MM.1S (cell line): ENCODE measurements around the gene NDUFB8.

ENCODE experiments used
- DNase-seq: peaks from one replicate; pipeline ENCODE4 v3.0.0-alpha.2; 2015
- H2AFZ ChIP-seq: fragments of 300-600 bp; sonication (generic); 2 replicates; pipeline ENCODE4 v1.6.0; 2016; ENCODE audit warnings: antibody characterized with exemption, low read length
- H3F3A ChIP-seq: fragments of 300-600 bp; sonication (generic); 2 replicates; pipeline ENCODE4 v1.6.1; 2016; ENCODE audit warnings: mild to moderate bottlenecking, antibody characterized with exemption, low read length, moderate library complexity, mixed read lengths; ENCODE audit not compliant: insufficient read depth
- H3K27ac ChIP-seq: fragments of 300-600 bp; sonication (generic); 2 replicates; pipeline ENCODE4 v1.5.1; 2016; ENCODE audit warnings: mild to moderate bottlenecking, low read length
- H3K27me3 ChIP-seq: fragments of 300-600 bp; sonication (generic); replicated peaks from 2 replicates; pipeline ENCODE4 v1.6.0; 2016; ENCODE audit warnings: low read length; ENCODE audit not compliant: insufficient read depth
- H3K36me3 ChIP-seq: fragments of 300-600 bp; sonication (generic); replicated peaks from 2 replicates; pipeline ENCODE4 v1.6.1; 2016; ENCODE audit warnings: mild to moderate bottlenecking, low read length, mixed read lengths; ENCODE audit not compliant: insufficient read depth
- H3K4me1 ChIP-seq: fragments of 300-600 bp; sonication (generic); 2 replicates; pipeline ENCODE4 v1.6.1; 2016; ENCODE audit warnings: low read length, mixed read lengths
- H3K4me2 ChIP-seq: fragments of 300-600 bp; sonication (generic); 2 replicates; pipeline ENCODE4 v1.6.0; 2016; ENCODE audit warnings: low read depth, low read length
- H3K4me3 ChIP-seq: fragments of 300-600 bp; sonication (generic); 2 replicates; pipeline ENCODE4 v1.5.1; 2016; ENCODE audit warnings: low read length, mixed read lengths
- H3K79me2 ChIP-seq: fragments of 300-600 bp; sonication (generic); 2 replicates; pipeline ENCODE4 v1.6.1; 2016; ENCODE audit warnings: mixed run types, low read length, mixed read lengths
- H3K9ac ChIP-seq: fragments of 300-600 bp; sonication (generic); 2 replicates; pipeline ENCODE4 v1.6.1; 2016; ENCODE audit warnings: low read length, mixed read lengths
- H3K9me2 ChIP-seq: fragments of 300-600 bp; sonication (generic); replicated peaks from 2 replicates; pipeline ENCODE4 v1.6.1; 2016; ENCODE audit warnings: mild to moderate bottlenecking, low read length, mixed read lengths; ENCODE audit not compliant: insufficient read depth
- H3K9me3 ChIP-seq: fragments of 300-600 bp; sonication (generic); replicated peaks from 2 replicates; pipeline ENCODE4 v1.6.1; 2016; ENCODE audit warnings: mild to moderate bottlenecking, low read length, mixed read lengths; ENCODE audit not compliant: insufficient read depth
- H4K20me1 ChIP-seq: fragments of 300-600 bp; sonication (generic); 2 replicates; pipeline ENCODE4 v1.6.1; 2016; ENCODE audit warnings: mild to moderate bottlenecking, low read length, moderate library complexity, mixed read lengths; ENCODE audit not compliant: insufficient read depth
- EZH2 ChIP-seq: fragments of 300-600 bp; sonication (generic); optimal IDR thresholded peaks from 2 replicates; pipeline ENCODE3; 2017; ENCODE audit warnings: low read depth, mild to moderate bottlenecking, antibody characterized with exemption, low read length, mixed read lengths
- EZH2phosphoT487 ChIP-seq: fragments of 300-600 bp; sonication (generic); IDR thresholded peaks from 2 replicates; pipeline ENCODE4 v1.6.1; 2018; ENCODE audit warnings: antibody characterized with exemption, low read length
- TF ChIP-seq, protein P1 (sequence below): fragments of 300-600 bp; sonication (generic); IDR thresholded peaks from 2 replicates; pipeline ENCODE4 v1.5.1; 2016; ENCODE audit warnings: antibody characterized with exemption, low read length, mixed read lengths

Gene NDUFB8

GRCh38 chr10:100498059-100498458, 31.6 kb downstream of the NDUFB8 start:
- Histone ChIP-seq H3K9me3 (no peaks in the 10 kb centered on the region), H3K9ac (no peak overlapping the region), H2AFZ (no peak overlapping the region), H3K36me3 (no peaks in the 10 kb centered on the region), H3K79me2 (no peaks in the 10 kb centered on the region), H3K4me1 (peaks cover 20% of the 10 kb centered on the region), H3K4me2 (no peak overlapping the region), H4K20me1 (no peaks in the 10 kb centered on the region), H3K4me3 (no peak overlapping the region), H3K27ac (no peak overlapping the region), H3F3A (peaks cover 5% of the 10 kb centered on the region), H3K9me2 (no peaks in the 10 kb centered on the region), H3K27me3 (no peaks in the 10 kb centered on the region)
- DNase-seq: no peak
- TF ChIP-seq EZH2phosphoT487 (no peak), EZH2 (no peak)
- TF ChIP-seq, protein P1, sequence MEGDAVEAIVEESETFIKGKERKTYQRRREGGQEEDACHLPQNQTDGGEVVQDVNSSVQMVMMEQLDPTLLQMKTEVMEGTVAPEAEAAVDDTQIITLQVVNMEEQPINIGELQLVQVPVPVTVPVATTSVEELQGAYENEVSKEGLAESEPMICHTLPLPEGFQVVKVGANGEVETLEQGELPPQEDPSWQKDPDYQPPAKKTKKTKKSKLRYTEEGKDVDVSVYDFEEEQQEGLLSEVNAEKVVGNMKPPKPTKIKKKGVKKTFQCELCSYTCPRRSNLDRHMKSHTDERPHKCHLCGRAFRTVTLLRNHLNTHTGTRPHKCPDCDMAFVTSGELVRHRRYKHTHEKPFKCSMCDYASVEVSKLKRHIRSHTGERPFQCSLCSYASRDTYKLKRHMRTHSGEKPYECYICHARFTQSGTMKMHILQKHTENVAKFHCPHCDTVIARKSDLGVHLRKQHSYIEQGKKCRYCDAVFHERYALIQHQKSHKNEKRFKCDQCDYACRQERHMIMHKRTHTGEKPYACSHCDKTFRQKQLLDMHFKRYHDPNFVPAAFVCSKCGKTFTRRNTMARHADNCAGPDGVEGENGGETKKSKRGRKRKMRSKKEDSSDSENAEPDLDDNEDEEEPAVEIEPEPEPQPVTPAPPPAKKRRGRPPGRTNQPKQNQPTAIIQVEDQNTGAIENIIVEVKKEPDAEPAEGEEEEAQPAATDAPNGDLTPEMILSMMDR: no peak

DNA sequence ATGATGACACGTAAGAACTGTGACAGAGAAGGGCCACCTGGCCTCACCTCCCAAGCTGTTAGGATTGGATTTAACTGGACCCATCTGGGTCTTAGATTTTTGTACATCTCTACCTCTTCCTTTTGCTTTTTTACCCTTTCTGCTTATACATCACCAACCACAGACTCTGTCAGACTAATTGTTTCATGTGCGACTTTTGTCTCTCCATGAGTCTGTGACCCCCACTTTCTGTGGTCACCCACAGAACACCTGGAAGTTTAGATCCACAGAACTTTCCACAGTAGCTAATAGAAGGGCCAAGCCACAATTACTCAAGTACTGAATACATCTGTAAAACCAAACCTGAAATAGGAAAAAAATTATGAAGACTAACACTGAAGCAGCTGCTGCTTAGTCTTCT, 33.1 kb downstream of the NDUFB8 start:
- H3K9me3 ChIP-seq: no peaks in the 10 kb centered on the region
- DNase-seq: peak; percentile 38

GRCh38 chr10:100490531-100490930, 39.1 kb downstream of the NDUFB8 start:
- H3K9ac ChIP-seq: no peak overlapping the region
- no peak for DNase-seq
- no peaks in the 10 kb centered on the region for H3K36me3 ChIP-seq
- H3F3A ChIP-seq: no peaks in the 10 kb centered on the region; the same call in 1 of the 2 replicates
- H3K9me2 ChIP-seq: no peaks in the 10 kb centered on the region
- no peak overlapping the region for H2AFZ ChIP-seq
- H3K4me3 ChIP-seq: no peak overlapping the region
- no peaks in the 10 kb centered on the region for H3K79me2 ChIP-seq
- H4K20me1 ChIP-seq: no peaks in the 10 kb centered on the region
- H3K4me2 ChIP-seq: no peak overlapping the region
- H3K4me1 ChIP-seq: no peaks in the 10 kb centered on the region
- no peak for TF ChIP-seq EZH2phosphoT487
- TF ChIP-seq, protein P1: no peak
- no peaks in the 10 kb centered on the region for H3K9me3 ChIP-seq
- no peak overlapping the region for H3K27ac ChIP-seq
- no peaks in the 10 kb centered on the region for H3K27me3 ChIP-seq

More for the DNA sequence above, 33.1 kb downstream of the NDUFB8 start:
- Histone ChIP-seq H3K36me3 (no peaks in the 10 kb centered on the region), H4K20me1 (no peaks in the 10 kb centered on the region), H3K9me2 (no peaks in the 10 kb centered on the region), H3K9ac (no peak overlapping the region), H3K4me2 (no peak overlapping the region; the same call in 1 of the 2 replicates), H3K27ac (peak overlapping the region; percentile 7; the same call in 1 of the 2 replicates), H3K4me1 (peaks cover 20% of the 10 kb centered on the region), H3K27me3 (no peaks in the 10 kb centered on the region), H2AFZ (no peak overlapping the region), H3K79me2 (no peaks in the 10 kb centered on the region), H3K4me3 (no peak overlapping the region), H3F3A (peaks cover 5% of the 10 kb centered on the region)
- no peak for TF ChIP-seq EZH2phosphoT487
- TF ChIP-seq, protein P1: no peak
